Right lobe of liver (tissue), 4 donors: Measurements from ENCODE around the gene IKBKG.

Source experiments
- CTCF ChIP-seq, 4 donors: fragments of 200-600 bp in 3 of 4; fragments of 450-650 bp in 1 of 4; IDR thresholded peaks; one replicate each; pipeline versions ENCODE4 v1.5.1 to v1.8.0; 2016 to 2022; ENCODE audit warnings: antibody characterized with exemption in 4 of 4, mild to moderate bottlenecking in 2 of 4
- POLR2A ChIP-seq: fragments of 450-650 bp; IDR thresholded peaks from one replicate; pipeline ENCODE4 v1.6.1; 2017; ENCODE audit warnings: antibody characterized with exemption, mild to moderate bottlenecking
- donor health status: DM: no; HTN: no; CAD: no.
- donor health status: DM: no; HTN: no; CAD: no.
- donor health status: DM: no; HTN: yes; CAD: no.

DNA sequence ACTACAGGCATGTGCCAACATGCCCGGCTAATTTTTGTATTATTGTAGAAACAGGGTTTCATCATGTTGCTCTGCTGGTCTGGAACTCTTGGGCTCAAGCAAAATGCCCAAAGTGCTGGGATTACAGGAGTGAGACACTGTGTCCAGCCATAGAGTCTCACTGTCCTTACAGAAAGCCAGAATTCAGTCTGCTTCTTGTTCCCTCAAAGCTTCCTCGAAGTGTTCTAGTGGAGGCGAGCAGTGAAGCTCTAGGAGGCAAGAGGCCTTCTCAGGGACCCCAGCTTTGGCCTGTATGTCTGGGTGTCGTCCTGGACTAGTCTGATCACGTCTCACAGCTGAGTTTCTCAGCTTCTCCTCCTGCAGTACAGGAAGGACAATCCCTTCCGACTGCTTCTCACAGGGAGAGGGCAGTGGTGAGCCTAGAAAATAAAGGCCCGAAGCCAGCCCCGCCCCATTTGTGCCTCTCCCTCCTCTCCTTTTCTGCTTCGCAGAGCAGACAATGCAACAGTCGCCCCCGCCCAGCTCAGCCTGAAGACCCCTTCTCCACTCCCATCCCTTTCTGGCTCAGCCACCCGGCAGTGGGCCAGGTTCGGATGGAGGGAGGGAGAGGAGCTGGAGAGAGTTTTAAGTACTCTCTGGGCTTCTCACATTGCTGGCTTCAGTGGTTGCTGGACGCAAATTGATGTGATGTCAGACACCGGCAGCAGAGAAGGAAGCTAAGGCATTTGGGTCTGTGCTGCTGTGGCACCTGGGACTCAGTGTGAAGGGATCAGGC lies 20.3 kb upstream of the IKBKG start:
- TF ChIP-seq CTCF (IDR thresholded peaks at IDR 0.05) (peak; percentile 36 to 50 (median 44)), POLR2A (no peak)
